Adrenal gland (tissue), 5 donors: ENCODE data around the gene ABCD4.

ENCODE experiments used
- CTCF ChIP-seq, 6 experiments: fragments of 450-650 bp in 4 of 6; fragments of 200-600 bp in 2 of 6; sonication (generic) in 1 of 6; IDR thresholded peaks; 1 replicate in 5 of 6; 2 replicates in 1 of 6; pipeline versions ENCODE4 v1.5.1 to v1.8.0; 2016 to 2021; ENCODE audit warnings: antibody characterized with exemption in 6 of 6, mild to moderate bottlenecking in 2 of 6, moderate library complexity in 1 of 6
- POLR2A ChIP-seq, 2 donors: fragments of 450-650 bp; IDR thresholded peaks; one replicate each; pipeline ENCODE4 v1.6.1; 2017; ENCODE audit warnings: antibody characterized with exemption in 2 of 2, mild to moderate bottlenecking in 2 of 2, moderate library complexity in 1 of 2
- donor health status: DM: no; HTN: no; CAD: no.

GRCh38 chr14:74245292-74245691 lies 57.4 kb downstream of the ABCD4 start:
- TF ChIP-seq CTCF (IDR thresholded peaks at IDR 0.05) (no peak), POLR2A (IDR thresholded peaks at IDR 0.05) (no peak)
